Suprapubic skin (tissue), 4 donors: Measurements from ENCODE around the gene PPP1R1C.

Source experiments
- CTCF ChIP-seq, 2 donors: fragments of 200-600 bp in 1 of 2; fragments of 450-650 bp in 1 of 2; sonication (generic) in 1 of 2; IDR thresholded peaks; one replicate each; pipeline ENCODE4 v1.5.1; 2016 to 2019; ENCODE audit warnings: antibody characterized with exemption in 2 of 2, mild to moderate bottlenecking in 1 of 2, moderate library complexity in 1 of 2
- EP300 ChIP-seq: sonication (generic); formaldehyde crosslinking; IDR thresholded peaks from one replicate; pipeline ENCODE4 v1.6.1; 2017; ENCODE audit warnings: antibody characterized with exemption
- POLR2A ChIP-seq, 2 donors: fragments of 450-650 bp; IDR thresholded peaks; one replicate each; pipeline ENCODE4 v1.6.1; 2017; ENCODE audit warnings: antibody characterized with exemption in 2 of 2, mild to moderate bottlenecking in 2 of 2, moderate library complexity in 2 of 2
- POLR2AphosphoS5 ChIP-seq, 3 donors: sonication (generic); formaldehyde crosslinking; IDR thresholded peaks; one replicate each; pipeline ENCODE4 v1.6.1; 2017; ENCODE audit warnings: antibody characterized with exemption in 3 of 3

- no peak for TF ChIP-seq EP300
- TF ChIP-seq CTCF (IDR thresholded peaks at IDR 0.05) = no peak
- no peak for TF ChIP-seq POLR2A (IDR thresholded peaks at IDR 0.05)
- TF ChIP-seq POLR2AphosphoS5 (IDR thresholded peaks at IDR 0.05) = no peak
Measured at GRCh38 chr2:182068811-182069210, 83.2 kb downstream of the PPP1R1C start.
